ENCODE data around the gene TLCD3B. TPM values are rescaled to one million over a fixed set of nuclear protein-coding genes. Genes with fewer than 3 reads are reported as not detected.

Gene TLCD3B
- total and polyA plus RNA-seq, 2 donors from 2014 or later, result not detected

DNA sequence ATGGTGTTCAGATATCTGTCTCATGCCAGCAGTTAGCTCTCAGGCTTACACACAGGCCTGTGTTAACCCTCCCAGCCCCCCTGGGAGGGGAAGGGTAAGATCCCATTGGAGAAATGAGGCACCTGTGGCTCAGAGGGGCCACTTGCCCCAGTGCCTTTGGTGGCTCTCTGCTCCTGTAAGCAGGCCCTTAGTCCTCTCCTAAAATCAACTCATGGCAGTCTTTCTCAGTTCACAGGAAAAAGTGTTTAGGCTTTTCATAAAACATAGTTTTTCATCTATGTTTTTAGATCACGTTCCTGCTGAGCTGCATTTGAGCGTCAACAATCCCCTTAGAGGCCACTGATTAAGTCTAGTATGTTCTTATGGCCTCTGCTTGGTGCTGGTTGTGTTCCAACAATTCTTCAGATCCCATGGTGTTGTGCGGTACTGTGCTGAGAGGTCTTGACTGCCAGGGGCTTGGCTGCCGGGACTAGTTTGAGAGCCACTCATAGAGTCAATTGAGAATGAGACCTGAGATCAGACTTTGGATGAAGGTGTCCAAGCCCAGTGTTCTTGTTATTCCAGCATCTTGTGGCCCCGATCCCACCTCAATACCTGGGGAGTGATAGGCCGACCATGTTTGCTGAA is 46.8 kb downstream of the TLCD3B start:
- Histone ChIP-seq H3K27me3 (ENCODE audit: control insufficient read depth, insufficient read depth, low read length) (no peaks in the 10 kb centered on the region), H3K9me3 (ENCODE audit: control insufficient read depth in 2 of 3, insufficient read depth in 1 of 3, low read length in 3 of 3) (no peaks in the 10 kb centered on the region), H3K9ac (ENCODE audit: low read length in 3 of 3) (no peak overlapping the region), H3K4me1 (ENCODE audit: control insufficient read depth in 2 of 3, insufficient read depth in 2 of 3, low read depth in 1 of 3, low read length in 3 of 3) (no peaks in the 10 kb centered on the region), H3K4me3 (ENCODE audit: low read length in 3 of 3) (no peak overlapping the region), H3K36me3 (ENCODE audit: control insufficient read depth in 2 of 3, insufficient read depth in 3 of 3, low read length in 3 of 3) (peaks cover 7 to 80% (median 74%) of the 10 kb centered on the region in 3 donors), H3K27ac (ENCODE audit: low read depth in 2 of 2, low read length in 2 of 2) (no peak overlapping the region)
- DNase-seq (no peak), FAIRE-seq (no peak)
- TF ChIP-seq, protein P1, sequence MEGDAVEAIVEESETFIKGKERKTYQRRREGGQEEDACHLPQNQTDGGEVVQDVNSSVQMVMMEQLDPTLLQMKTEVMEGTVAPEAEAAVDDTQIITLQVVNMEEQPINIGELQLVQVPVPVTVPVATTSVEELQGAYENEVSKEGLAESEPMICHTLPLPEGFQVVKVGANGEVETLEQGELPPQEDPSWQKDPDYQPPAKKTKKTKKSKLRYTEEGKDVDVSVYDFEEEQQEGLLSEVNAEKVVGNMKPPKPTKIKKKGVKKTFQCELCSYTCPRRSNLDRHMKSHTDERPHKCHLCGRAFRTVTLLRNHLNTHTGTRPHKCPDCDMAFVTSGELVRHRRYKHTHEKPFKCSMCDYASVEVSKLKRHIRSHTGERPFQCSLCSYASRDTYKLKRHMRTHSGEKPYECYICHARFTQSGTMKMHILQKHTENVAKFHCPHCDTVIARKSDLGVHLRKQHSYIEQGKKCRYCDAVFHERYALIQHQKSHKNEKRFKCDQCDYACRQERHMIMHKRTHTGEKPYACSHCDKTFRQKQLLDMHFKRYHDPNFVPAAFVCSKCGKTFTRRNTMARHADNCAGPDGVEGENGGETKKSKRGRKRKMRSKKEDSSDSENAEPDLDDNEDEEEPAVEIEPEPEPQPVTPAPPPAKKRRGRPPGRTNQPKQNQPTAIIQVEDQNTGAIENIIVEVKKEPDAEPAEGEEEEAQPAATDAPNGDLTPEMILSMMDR (IDR thresholded peaks at IDR 0.05; ENCODE audit: borderline replicate concordance, extremely low read depth, insufficient read depth), result no peak
- intact Hi-C loops (cut with DNase I), result no loop called here

DNA sequence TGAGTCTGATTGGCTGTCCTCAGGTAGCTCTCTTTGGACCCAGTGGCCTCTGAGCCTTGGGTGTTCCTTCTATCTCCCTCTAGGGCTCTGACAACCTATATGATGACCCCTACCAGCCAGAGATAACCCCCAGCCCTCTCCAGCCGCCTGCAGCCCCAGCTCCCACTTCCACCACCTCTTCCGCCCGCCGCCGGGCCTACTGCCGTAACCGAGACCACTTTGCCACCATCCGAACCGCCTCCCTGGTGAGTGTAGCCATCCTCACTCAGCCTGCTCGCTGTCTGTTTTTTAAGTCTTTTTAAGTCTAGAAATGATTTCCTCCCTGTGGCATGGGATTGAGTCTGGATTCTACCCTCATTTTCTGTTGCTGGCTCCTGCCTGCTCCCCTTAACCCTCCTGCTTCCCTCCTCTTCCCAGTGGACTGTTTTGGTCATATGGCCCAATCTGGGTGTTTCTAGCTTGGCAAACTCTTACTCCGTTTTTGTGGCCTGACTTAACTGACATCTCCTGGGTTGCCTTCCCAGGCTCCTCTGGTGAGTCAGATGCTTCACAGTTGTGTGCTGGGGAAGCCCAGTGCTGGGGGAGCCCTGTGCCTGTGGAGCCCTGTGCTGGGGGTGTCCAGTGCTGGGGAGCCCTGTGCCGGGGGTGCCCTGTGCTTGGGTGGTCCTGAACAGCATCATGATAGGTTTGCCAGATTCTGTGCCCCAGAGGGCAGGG is 47.5 kb downstream of the TLCD3B start:
- Histone ChIP-seq H3K4me1 (ENCODE audit: control insufficient read depth in 2 of 3, insufficient read depth in 2 of 3, low read depth in 1 of 3, low read length in 3 of 3) (peaks cover 0 to 3% (median 0%) of the 10 kb centered on the region in 3 donors), H3K36me3 (ENCODE audit: control insufficient read depth in 2 of 3, insufficient read depth in 3 of 3, low read length in 3 of 3) (peaks cover 12 to 87% (median 75%) of the 10 kb centered on the region in 3 donors), H3K9me3 (ENCODE audit: control insufficient read depth in 2 of 3, insufficient read depth in 1 of 3, low read length in 3 of 3) (no peaks in the 10 kb centered on the region), H3K27ac (ENCODE audit: low read depth in 2 of 2, low read length in 2 of 2) (no peak overlapping the region), H3K9ac (ENCODE audit: low read length in 3 of 3) (no peak overlapping the region), H3K27me3 (ENCODE audit: control insufficient read depth, insufficient read depth, low read length) (no peaks in the 10 kb centered on the region), H3K4me3 (ENCODE audit: low read length in 3 of 3) (no peak overlapping the region)
- intact Hi-C loops (cut with DNase I), result no loop called here
- DNase-seq (no peak), FAIRE-seq (no peak)
- TF ChIP-seq, protein P1 (IDR thresholded peaks at IDR 0.05; ENCODE audit: borderline replicate concordance, extremely low read depth, insufficient read depth), result no peak

DNA sequence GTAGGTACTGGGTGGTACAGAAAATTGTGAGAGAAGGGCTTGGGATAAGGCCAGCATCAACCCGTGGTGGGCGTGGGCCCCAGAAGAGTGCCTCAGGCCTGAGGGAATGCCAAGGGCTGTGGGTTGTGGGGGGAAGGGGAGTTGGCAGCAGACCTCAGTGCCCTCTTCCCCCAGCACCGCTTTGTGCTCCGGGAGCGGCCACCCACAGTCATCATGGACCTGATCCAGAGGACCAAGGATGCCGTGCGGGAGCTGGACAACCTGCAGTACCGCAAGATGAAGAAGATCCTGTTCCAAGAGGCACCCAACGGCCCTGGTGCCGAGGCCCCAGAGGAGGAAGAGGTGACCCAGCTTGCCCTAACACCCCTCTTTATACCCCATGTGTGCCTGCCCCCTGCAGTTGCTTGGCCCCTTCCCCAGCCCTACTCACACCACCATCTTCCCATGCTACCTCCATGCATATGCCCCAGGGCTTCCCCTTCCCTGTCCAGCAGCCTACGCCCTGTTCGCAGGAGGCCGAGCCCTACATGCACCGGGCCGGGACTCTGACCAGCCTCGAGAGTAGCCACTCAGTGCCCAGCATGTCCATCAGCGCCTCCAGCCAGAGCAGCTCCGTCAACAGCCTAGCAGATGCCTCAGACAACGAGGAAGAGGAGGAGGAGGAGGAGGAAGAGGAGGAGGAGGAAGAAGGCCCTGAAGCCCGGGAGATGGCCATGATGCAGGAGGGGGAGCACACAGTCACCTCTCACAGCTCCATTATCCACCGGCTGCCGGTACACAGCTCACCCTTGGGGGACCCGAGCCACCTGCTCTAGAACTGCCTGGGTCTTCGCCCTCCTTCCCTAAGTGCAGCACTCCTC is 48.3 kb downstream of the TLCD3B start:
- DNase-seq, result no peak
- Histone ChIP-seq H3K4me3 (ENCODE audit: low read length in 3 of 3) (no peak overlapping the region), H3K4me1 (ENCODE audit: control insufficient read depth in 2 of 3, insufficient read depth in 2 of 3, low read depth in 1 of 3, low read length in 3 of 3) (peaks cover 0 to 5% (median 4%) of the 10 kb centered on the region in 3 donors), H3K36me3 (ENCODE audit: control insufficient read depth in 2 of 3, insufficient read depth in 3 of 3, low read length in 3 of 3) (peaks cover 17 to 88% (median 79%) of the 10 kb centered on the region in 3 donors), H3K9me3 (ENCODE audit: control insufficient read depth in 2 of 3, insufficient read depth in 1 of 3, low read length in 3 of 3) (no peaks in the 10 kb centered on the region), H3K9ac (ENCODE audit: low read length in 3 of 3) (no peak overlapping the region), H3K27me3 (ENCODE audit: control insufficient read depth, insufficient read depth, low read length) (no peaks in the 10 kb centered on the region), H3K27ac (ENCODE audit: low read depth in 2 of 2, low read length in 2 of 2) (no peak overlapping the region)
- TF ChIP-seq, protein P1 (IDR thresholded peaks at IDR 0.05; ENCODE audit: borderline replicate concordance, extremely low read depth, insufficient read depth), result no peak
- FAIRE-seq, result no peak
- intact Hi-C loops (cut with DNase I), result no loop called here

All from kidney (tissue), 14 donors.